HCT116 (cell line): ENCODE measurements around the gene UPF3B. TPM values are rescaled to one million over a fixed set of nuclear protein-coding genes. Genes with fewer than 3 reads are reported as not detected.

Source experiments
- ATAC-seq: fragments of 200-7000 bp; cut with Tn5 transposase; 2 replicates; pipeline ENCODE4 v1.9.1; 2020; ENCODE audit warnings: mild to moderate bottlenecking, moderate library complexity
- BruUV-seq: library from RNA; stranded (reverse); fragments of 400-500 nt; replicated peaks from 2 replicates; lab custom pipeline; 2021; lab: Mats Ljungman, UMichigan
- CTCF ChIA-PET: fragments of 300-600 bp; sonication (Branson Sonifier 250); formaldehyde crosslinking; loops from one replicate; lab custom pipeline; 2021; ENCODE audit warnings: antibody characterized with exemption; lab: Charles Lee
- POLR2A ChIA-PET: fragments of 300-600, 350-600 bp; sonication (Branson Sonifier 250); formaldehyde crosslinking; loops from one replicate; lab custom pipeline; 2021; ENCODE audit warnings: antibody characterized with exemption; lab: Charles Lee
- RAD21 ChIA-PET, 2 experiments: fragments of 300-600 bp; sonication (Branson Sonifier 250); formaldehyde crosslinking; loops; one replicate each; lab custom pipeline; 2023; ENCODE audit warnings: low total read pairs in 2 of 2; ENCODE audit not compliant: uncharacterized antibody in 2 of 2, unreplicated experiment in 2 of 2, low non-redundant PET in 1 of 2; lab: Charles Lee
- DNase-seq: peaks from one replicate; pipeline ENCODE4 v3.0.0-alpha.2; 2010; ENCODE audit warnings: low read depth, low spot score
- H2AFZ ChIP-seq: fragments of 200-600 bp; shearing (Covaris generic), sonication (generic); 2 replicates; pipeline ENCODE4 v1.6.1; 2017; ENCODE audit warnings: low read depth, mixed run types, mixed read lengths, antibody characterized with exemption, low read length; ENCODE audit not compliant: poor library complexity, severe bottlenecking
- H3K27ac ChIP-seq: 2 replicates; pipeline ENCODE4 v1.5.1; 2012; ENCODE audit warnings: low read depth, low read length
- H3K27me3 ChIP-seq: fragments of 200-600 bp; sonication (generic); 2 replicates; pipeline ENCODE4 v1.6.1; 2016; ENCODE audit warnings: mixed run types, low read length, mixed read lengths; ENCODE audit not compliant: insufficient read depth
- H3K36me3 ChIP-seq, 2 experiments: fragments of 200-500 bp in 1 of 2; fragments of 200-600 bp in 1 of 2; sonication (Bioruptor generic) in 1 of 2; sonication (generic) in 1 of 2; 2 replicates each; pipeline versions ENCODE4 v1.5.1 to v1.6.1; 2014 to 2016; ENCODE audit warnings: low read length in 2 of 2, inconsistent platforms in 1 of 2, mixed read lengths in 1 of 2, mixed run types in 1 of 2; ENCODE audit not compliant: insufficient read depth in 2 of 2, control insufficient read depth in 1 of 2
- H3K4me1 ChIP-seq, 2 experiments: fragments of 200-600 bp in 1 of 2; sonication (generic) in 1 of 2; 2 replicates each; pipeline versions ENCODE4 v1.5.1 to v1.6.1; 2012 to 2017; ENCODE audit warnings: low read length in 2 of 2, inconsistent platforms in 1 of 2, mild to moderate bottlenecking in 1 of 2, mixed read lengths in 1 of 2, mixed run types in 1 of 2, moderate library complexity in 1 of 2; ENCODE audit not compliant: insufficient read depth in 2 of 2, control insufficient read depth in 1 of 2
- H3K4me2 ChIP-seq: fragments of 200-600 bp; sonication (generic); 2 replicates; pipeline ENCODE4 v1.6.1; 2017; ENCODE audit warnings: mixed run types, low read length, mixed read lengths
- H3K4me3 ChIP-seq, 2 experiments: fragments of 200-600 bp in 1 of 2; sonication (generic) in 1 of 2; replicated peaks in 1 of 2; 2 replicates each; pipeline ENCODE4 v1.5.1; 2011 to 2016; ENCODE audit warnings: low read length in 2 of 2, control low read depth in 1 of 2, low read depth in 1 of 2, mild to moderate bottlenecking in 1 of 2, mixed read lengths in 1 of 2, mixed run types in 1 of 2
- H3K79me2 ChIP-seq: fragments of 200-600 bp; sonication (generic); 2 replicates; pipeline ENCODE4 v1.6.1; 2017; ENCODE audit warnings: mild to moderate bottlenecking, mixed run types, low read length, moderate library complexity, mixed read lengths; ENCODE audit not compliant: insufficient read depth
- H3K9ac ChIP-seq: fragments of 200-600 bp; sonication (generic); 2 replicates; pipeline ENCODE4 v1.6.1; 2016; ENCODE audit warnings: low read length, mixed read lengths
- H3K9me2 ChIP-seq: fragments of 200-600 bp; sonication (generic), shearing (Covaris generic); 2 replicates; pipeline ENCODE4 v1.6.1; 2017; ENCODE audit warnings: mixed run types, mild to moderate bottlenecking, moderate library complexity; ENCODE audit not compliant: insufficient read depth
- H3K9me3 ChIP-seq, 2 experiments: fragments of 200-500 bp in 1 of 2; fragments of 200-600 bp in 1 of 2; sonication (Bioruptor generic) in 1 of 2; sonication (generic) in 1 of 2; 2 replicates each; pipeline ENCODE4 v1.6.1; 2014 to 2017; ENCODE audit warnings: low read length in 2 of 2, mixed read lengths in 2 of 2, inconsistent platforms in 1 of 2, low read depth in 1 of 2, mild to moderate bottlenecking in 1 of 2, mixed run types in 1 of 2, moderate library complexity in 1 of 2; ENCODE audit not compliant: control insufficient read depth in 1 of 2, insufficient read depth in 1 of 2
- H4K20me1 ChIP-seq: fragments of 200-600 bp; sonication (generic), shearing (Covaris generic); 2 replicates; pipeline ENCODE4 v1.6.1; 2017; ENCODE audit warnings: mixed run types, mild to moderate bottlenecking, moderate library complexity; ENCODE audit not compliant: insufficient read depth
- CBX3 ChIP-seq: IDR thresholded peaks from 2 replicates; pipeline ENCODE4 v1.6.1; 2012; ENCODE audit warnings: low read depth
- CEBPB ChIP-seq: IDR thresholded peaks from 2 replicates; pipeline ENCODE4 v1.6.1; 2012; ENCODE audit warnings: low read depth
- EGR1 ChIP-seq: IDR thresholded peaks from 2 replicates; pipeline ENCODE4 v1.6.1; 2012; ENCODE audit warnings: low read depth
- ELF1 ChIP-seq: IDR thresholded peaks from 2 replicates; pipeline ENCODE4 v1.6.1; 2012; ENCODE audit warnings: low read depth, borderline replicate concordance
- EZH2 ChIP-seq: fragments of 200-600 bp; sonication (generic); IDR thresholded peaks from 2 replicates; pipeline ENCODE4 v1.6.1; 2017; ENCODE audit warnings: antibody characterized with exemption, mixed run types
- JUND ChIP-seq: IDR thresholded peaks from 2 replicates; pipeline ENCODE4 v1.6.1; 2012
- POLR2A ChIP-seq: IDR thresholded peaks from 2 replicates; pipeline ENCODE4 v1.7.0; 2011; ENCODE audit warnings: borderline replicate concordance; ENCODE audit not compliant: insufficient read depth, insufficient read length; ENCODE audit errors: extremely low read depth
- RAD21 ChIP-seq: IDR thresholded peaks from 2 replicates; pipeline ENCODE4 v1.6.1; 2012; ENCODE audit warnings: low read depth, mild to moderate bottlenecking
- SP1 ChIP-seq: IDR thresholded peaks from 2 replicates; pipeline ENCODE4 v1.6.1; 2012; ENCODE audit warnings: low read depth
- TCF7L2 ChIP-seq: IDR thresholded peaks from 2 replicates; pipeline ENCODE4 v1.7.0; 2011; ENCODE audit warnings: borderline replicate concordance, inconsistent platforms; ENCODE audit not compliant: insufficient read depth, insufficient read length; ENCODE audit errors: extremely low read depth
- YY1 ChIP-seq: IDR thresholded peaks from 2 replicates; pipeline ENCODE4 v1.6.1; 2011; ENCODE audit warnings: low read length, low read depth, moderate library complexity, mild to moderate bottlenecking; ENCODE audit not compliant: insufficient replicate concordance; ENCODE audit errors: extremely low read depth
- ZFX ChIP-seq: fragments of 450-650 bp; IDR thresholded peaks from 2 replicates; pipeline ENCODE4 v1.6.1; 2017
- ZNF274 ChIP-seq: fragments of 200-500 bp; sonication (Bioruptor generic); IDR thresholded peaks from 2 replicates; pipeline ENCODE4 v1.6.1; 2014; ENCODE audit warnings: mild to moderate bottlenecking, low read depth, low read length, inconsistent platforms
- intact Hi-C: fragments of 100-400 bp; cut with micrococcal nuclease; formaldehyde crosslinking; loops from 2 replicates; pipeline ENCODE4 v1.10.0; 2022
- total RNA-seq: library from RNA; stranded (reverse); gene quantifications from one replicate; pipeline ENCODE4 v1.2.1, GENCODE V29; 2021; ENCODE audit not compliant: unreplicated experiment
- TF ChIP-seq, protein P1 (sequence below), 3 experiments: fragments of 200-600 bp in 1 of 3; sonication (generic) in 1 of 3; IDR thresholded peaks in 2 of 3; conservative IDR thresholded peaks in 1 of 3; 2 replicates each; pipeline ENCODE4 v1.5.1; 2012 to 2017; ENCODE audit warnings: low read depth in 2 of 3, low read length in 2 of 3, antibody characterized with exemption in 1 of 3, borderline replicate concordance in 1 of 3, control low read depth in 1 of 3, mild to moderate bottlenecking in 1 of 3, mixed read lengths in 1 of 3, mixed run types in 1 of 3, moderate library complexity in 1 of 3; ENCODE audit not compliant: insufficient read depth in 1 of 3
- TF ChIP-seq, protein P2 (sequence below): IDR thresholded peaks from 2 replicates; pipeline ENCODE4 v1.6.1; 2011; ENCODE audit warnings: mild to moderate bottlenecking, low read length, moderate library complexity; ENCODE audit not compliant: insufficient replicate concordance; ENCODE audit errors: extremely low read depth

Gene UPF3B
- total RNA-seq, 1 experiment from 2014 or later: 11.9 TPM

DNA sequence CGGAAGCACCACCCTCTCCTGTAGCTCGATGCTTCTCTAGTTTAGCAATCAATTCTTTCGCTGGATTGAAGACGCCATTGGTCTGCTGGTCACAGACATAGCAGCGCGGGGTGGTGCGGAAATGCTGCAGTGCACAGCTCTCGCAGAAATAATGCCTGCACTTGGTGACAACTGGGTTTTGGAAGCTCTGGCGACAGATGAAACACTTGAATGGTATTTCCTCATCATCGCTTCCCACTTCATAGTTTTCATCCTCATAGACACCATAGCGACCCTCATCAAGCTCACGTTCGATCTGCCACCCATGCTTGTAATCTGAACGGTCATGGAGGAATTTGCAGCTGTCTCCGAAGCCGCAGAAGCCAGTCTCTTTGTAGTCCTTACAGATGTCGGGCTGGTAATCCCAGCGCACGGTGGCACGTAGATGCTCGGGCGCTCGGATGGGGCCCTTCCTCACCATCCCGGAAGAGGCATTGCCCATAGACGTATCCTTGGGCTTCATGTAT is 17.9 kb upstream of the UPF3B start:
- BruUV-seq: no TSS peak
- H4K20me1 ChIP-seq: no peaks in the 10 kb centered on the region
- H3K4me3 ChIP-seq: peak overlapping the region; percentile 74 to 80
- CTCF ChIA-PET: interaction anchor here (1.3 kb wide), 1 partner anchor 17 kb away, joined by 4 read pairs; no protein-coding TSS in a partner anchor
- H3K27ac ChIP-seq: peak overlapping the region; percentile 94; the same call in 1 of the 2 replicates
- no peak overlapping the region for H2AFZ ChIP-seq
- H3K27me3 ChIP-seq: no peaks in the 10 kb centered on the region
- DNase-seq (no peak), ATAC-seq (no peak)
- H3K4me1 ChIP-seq: peaks cover 6 to 8% of the 10 kb centered on the region in 2 experiments; a peak in 2 of 4 replicates
- TF ChIP-seq, protein P1, sequence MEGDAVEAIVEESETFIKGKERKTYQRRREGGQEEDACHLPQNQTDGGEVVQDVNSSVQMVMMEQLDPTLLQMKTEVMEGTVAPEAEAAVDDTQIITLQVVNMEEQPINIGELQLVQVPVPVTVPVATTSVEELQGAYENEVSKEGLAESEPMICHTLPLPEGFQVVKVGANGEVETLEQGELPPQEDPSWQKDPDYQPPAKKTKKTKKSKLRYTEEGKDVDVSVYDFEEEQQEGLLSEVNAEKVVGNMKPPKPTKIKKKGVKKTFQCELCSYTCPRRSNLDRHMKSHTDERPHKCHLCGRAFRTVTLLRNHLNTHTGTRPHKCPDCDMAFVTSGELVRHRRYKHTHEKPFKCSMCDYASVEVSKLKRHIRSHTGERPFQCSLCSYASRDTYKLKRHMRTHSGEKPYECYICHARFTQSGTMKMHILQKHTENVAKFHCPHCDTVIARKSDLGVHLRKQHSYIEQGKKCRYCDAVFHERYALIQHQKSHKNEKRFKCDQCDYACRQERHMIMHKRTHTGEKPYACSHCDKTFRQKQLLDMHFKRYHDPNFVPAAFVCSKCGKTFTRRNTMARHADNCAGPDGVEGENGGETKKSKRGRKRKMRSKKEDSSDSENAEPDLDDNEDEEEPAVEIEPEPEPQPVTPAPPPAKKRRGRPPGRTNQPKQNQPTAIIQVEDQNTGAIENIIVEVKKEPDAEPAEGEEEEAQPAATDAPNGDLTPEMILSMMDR (IDR thresholded peaks at IDR 0.05 in 2 of 3, conservative IDR thresholded peaks at IDR 0.05 in 1 of 3; ENCODE audit: borderline replicate concordance in 1 of 3, insufficient read depth in 1 of 3, low read depth in 2 of 3, low read length in 2 of 3): no peak
- TF ChIP-seq, protein P2, sequence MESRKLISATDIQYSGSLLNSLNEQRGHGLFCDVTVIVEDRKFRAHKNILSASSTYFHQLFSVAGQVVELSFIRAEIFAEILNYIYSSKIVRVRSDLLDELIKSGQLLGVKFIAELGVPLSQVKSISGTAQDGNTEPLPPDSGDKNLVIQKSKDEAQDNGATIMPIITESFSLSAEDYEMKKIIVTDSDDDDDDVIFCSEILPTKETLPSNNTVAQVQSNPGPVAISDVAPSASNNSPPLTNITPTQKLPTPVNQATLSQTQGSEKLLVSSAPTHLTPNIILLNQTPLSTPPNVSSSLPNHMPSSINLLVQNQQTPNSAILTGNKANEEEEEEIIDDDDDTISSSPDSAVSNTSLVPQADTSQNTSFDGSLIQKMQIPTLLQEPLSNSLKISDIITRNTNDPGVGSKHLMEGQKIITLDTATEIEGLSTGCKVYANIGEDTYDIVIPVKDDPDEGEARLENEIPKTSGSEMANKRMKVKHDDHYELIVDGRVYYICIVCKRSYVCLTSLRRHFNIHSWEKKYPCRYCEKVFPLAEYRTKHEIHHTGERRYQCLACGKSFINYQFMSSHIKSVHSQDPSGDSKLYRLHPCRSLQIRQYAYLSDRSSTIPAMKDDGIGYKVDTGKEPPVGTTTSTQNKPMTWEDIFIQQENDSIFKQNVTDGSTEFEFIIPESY: no peak
- TF ChIP-seq EZH2 (no peak), EGR1 (no peak), ZFX (no peak), RAD21 (no peak), ELF1 (no peak), CBX3 (no peak), JUND (no peak), CEBPB (no peak), YY1 (no peak), SP1 (no peak), TCF7L2 (no peak), ZNF274 (no peak), POLR2A (no peak)
- H3K36me3 ChIP-seq: peaks cover 3 to 4% of the 10 kb centered on the region in 2 experiments; a peak in 1 of 4 replicates
- H3K9me2 ChIP-seq: no peaks in the 10 kb centered on the region
- intact Hi-C loops: no loop called here
- RAD21 ChIA-PET: no interaction called here
- H3K9me3 ChIP-seq: no peaks in the 10 kb centered on the region
- H3K4me2 ChIP-seq: peak overlapping the region; percentile 73
- H3K9ac ChIP-seq: peak overlapping the region; percentile 91
- POLR2A ChIA-PET: no interaction called here
- peaks cover 39% of the 10 kb centered on the region for H3K79me2 ChIP-seq
